Muscle of leg (tissue), 11 donors: ENCODE results near the gene MAML3. TPM values are rescaled to one million over a fixed set of nuclear protein-coding genes. Genes with fewer than 3 reads are reported as not detected.
A peak's percentile ranks its signal among the peaks of the same experiment; 100 is the strongest.
"Not testable (repeated sequence)": the region's sequence is repeated elsewhere in the genome, so short reads cannot be mapped to it uniquely, and the experiment has no call there.

Experiments
- DNase-seq: peaks from one replicate; pipeline ENCODE4 v3.0.0; 2013
- H3K27ac ChIP-seq: one replicate; pipeline ENCODE4 v1.5.1; 2013; ENCODE audit warnings: mild to moderate bottlenecking, low read length, control low read depth
- H3K27me3 ChIP-seq: one replicate; pipeline ENCODE4 v1.6.1; 2013; ENCODE audit warnings: low read length; ENCODE audit not compliant: control insufficient read depth, insufficient read depth
- H3K36me3 ChIP-seq: one replicate; pipeline ENCODE4 v1.6.1; 2013; ENCODE audit warnings: low read length; ENCODE audit not compliant: control insufficient read depth, insufficient read depth
- H3K4me1 ChIP-seq: one replicate; pipeline ENCODE4 v1.6.1; 2013; ENCODE audit warnings: low read length; ENCODE audit not compliant: control insufficient read depth, insufficient read depth
- H3K4me3 ChIP-seq: one replicate; pipeline ENCODE4 v1.5.1; 2013; ENCODE audit warnings: low read length, control low read depth
- H3K9me3 ChIP-seq: replicated peaks from 2 replicates; pipeline ENCODE4 v1.6.1; 2013; ENCODE audit warnings: low read depth, low read length; ENCODE audit not compliant: control insufficient read depth
- WGBS: methylation state at CpG from one replicate; pipeline ENCODE4 v1.1.5; 2013; ENCODE audit warnings: missing lambda C conversion rate; ENCODE audit not compliant: insufficient coverage; 5-methylcytosine and 5-hydroxymethylcytosine counted together
- polyA plus RNA-seq, 8 donors: library from polyadenylated mRNA; unstranded; fragments of 120-200 nt; gene quantifications; one replicate each; pipeline versions ENCODE4 v1.2.1 to v1.2.3, GENCODE V29; 2013; ENCODE audit warnings: inconsistent platforms in 1 of 8, low replicate concordance in 1 of 8; ENCODE audit not compliant: insufficient read length in 8 of 8, insufficient read depth in 1 of 8
- total RNA-seq: library from RNA; stranded (reverse); fragments of 120-200 nt; gene quantifications from one replicate; pipeline ENCODE4 v1.2.4, GENCODE V29; 2013

Gene MAML3
- total and polyA plus RNA-seq, 9 donors, result 3.0 to 5.5 (median 5.0) TPM

DNA sequence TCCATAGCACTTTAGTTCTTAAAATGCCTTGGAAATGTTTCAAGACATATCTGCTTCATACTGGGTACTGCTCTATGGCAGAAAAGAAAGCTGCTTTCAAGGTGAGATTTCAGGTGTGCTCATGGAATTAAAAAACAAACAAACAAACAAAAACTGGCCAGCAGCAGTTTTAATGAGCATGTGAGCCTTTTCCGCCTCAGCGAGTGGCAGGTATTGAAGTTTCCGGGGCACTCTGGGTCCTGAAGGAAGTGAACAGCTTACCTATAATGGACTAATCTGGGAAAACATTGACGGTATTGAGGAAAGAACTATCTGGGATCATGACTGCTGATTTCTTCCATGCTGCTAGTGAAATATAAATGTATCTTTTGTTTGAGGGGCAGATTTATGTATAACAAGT is 194.6 kb downstream of the MAML3 start:
- Histone ChIP-seq H3K4me1 (peaks cover 4% of the 10 kb centered on the region), H3K27ac (no peak overlapping the region), H3K27me3 (no peaks in the 10 kb centered on the region), H3K9me3 (no peaks in the 10 kb centered on the region), H3K36me3 (no peaks in the 10 kb centered on the region), H3K4me3 (no peak overlapping the region)
- WGBS, result no CpG with 5 or more reads among the region's 4 CpGs
- DNase-seq, result no peak

DNA sequence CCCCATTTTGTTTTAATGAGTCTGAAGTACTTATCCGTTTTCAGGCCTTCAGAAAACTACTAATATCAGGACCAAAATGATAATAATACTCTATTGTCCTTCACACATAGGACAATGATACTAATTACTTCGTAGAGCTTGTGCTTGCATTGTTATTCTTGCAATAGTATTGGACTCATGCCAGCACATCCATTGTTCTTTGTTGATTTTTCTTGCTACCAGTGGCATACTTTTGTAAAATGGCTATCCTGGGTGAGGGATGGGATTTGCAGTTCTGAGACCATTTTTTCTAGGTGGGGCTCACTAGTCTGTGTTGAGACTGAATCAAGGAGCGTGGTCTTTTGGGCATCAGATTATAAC is 195.3 kb downstream of the MAML3 start:
- no CpG with 5 or more reads among the region's 3 CpGs for WGBS

DNA sequence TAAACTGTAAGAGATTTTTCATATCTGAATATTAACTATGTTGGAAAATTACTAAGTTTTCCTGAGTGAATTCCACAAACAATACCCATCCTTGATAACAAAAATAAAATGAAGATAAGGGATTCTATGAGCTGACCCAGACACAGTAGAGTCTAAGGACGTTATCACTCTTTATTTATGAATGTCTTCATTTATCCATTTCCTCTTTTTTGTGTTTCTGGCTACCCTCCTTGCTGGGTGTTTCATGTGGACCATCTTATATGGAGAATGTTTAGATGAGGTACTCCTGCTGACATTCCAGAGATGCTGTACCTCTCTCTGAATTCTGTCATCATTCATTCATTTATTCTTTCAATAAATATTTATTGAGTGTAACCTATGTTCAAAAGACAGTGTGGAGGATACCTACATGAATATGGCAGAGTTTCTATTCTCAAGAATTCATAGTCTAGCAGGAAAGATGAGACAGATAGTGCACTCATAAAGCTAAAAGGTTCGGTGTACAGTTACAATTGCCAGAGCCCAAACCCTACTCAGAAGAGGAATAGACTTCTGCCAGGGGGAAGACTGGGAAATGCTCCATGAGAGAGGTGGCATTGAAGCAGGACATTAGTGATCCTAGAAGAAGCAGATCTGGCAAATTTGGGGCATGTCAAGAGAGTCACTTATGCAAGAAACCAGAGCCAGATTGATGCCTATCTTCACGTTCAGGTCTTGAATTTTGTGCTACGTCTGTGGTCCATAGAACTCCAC is 195.8 kb downstream of the MAML3 start:
- whole genome bisulfite sequencing, result no CpG with 5 or more reads among the region's 4 CpGs
- Histone ChIP-seq H3K27ac (no peak overlapping the region), H3K36me3 (no peaks in the 10 kb centered on the region), H3K4me3 (no peak overlapping the region), H3K27me3 (no peaks in the 10 kb centered on the region), H3K9me3 (no peaks in the 10 kb centered on the region), H3K4me1 (peaks cover 4% of the 10 kb centered on the region)
- DNase-seq, result no peak

More for the DNA sequence above, 195.3 kb downstream of the MAML3 start:
- Histone ChIP-seq H3K27ac (no peak overlapping the region), H3K9me3 (no peaks in the 10 kb centered on the region), H3K4me3 (no peak overlapping the region), H3K36me3 (no peaks in the 10 kb centered on the region), H3K4me1 (peaks cover 4% of the 10 kb centered on the region), H3K27me3 (no peaks in the 10 kb centered on the region)
- DNase-seq, result no peak

DNA sequence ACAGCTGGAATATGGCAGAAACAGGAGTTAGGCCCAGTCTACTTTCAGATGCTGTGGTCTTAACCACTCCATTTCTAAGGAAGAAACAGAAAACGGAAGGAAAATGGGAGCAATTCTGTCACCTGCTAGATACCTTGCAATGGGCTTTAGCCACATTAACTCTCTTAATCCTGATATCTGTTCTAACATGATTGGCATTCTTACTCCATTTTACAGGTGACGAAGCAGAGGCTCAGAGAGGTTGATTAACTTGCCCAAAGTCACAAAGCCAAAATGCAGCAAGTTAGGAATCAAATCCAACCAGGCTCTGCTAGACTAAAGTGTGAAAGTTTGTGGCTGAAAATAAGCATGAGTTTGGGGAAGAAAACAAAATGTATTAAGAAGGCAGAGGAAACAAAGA is 196.9 kb downstream of the MAML3 start:
- DNase-seq, result no peak
- no peaks in the 10 kb centered on the region for H3K27me3 ChIP-seq
- 100% methylated on average over 1 of the region's 2 CpGs for WGBS
- no peaks in the 10 kb centered on the region for H3K9me3 ChIP-seq
- no peak overlapping the region for H3K4me3 ChIP-seq
- H3K4me1 ChIP-seq, result peaks cover 4% of the 10 kb centered on the region
- H3K27ac ChIP-seq, result no peak overlapping the region
- no peaks in the 10 kb centered on the region for H3K36me3 ChIP-seq

DNA sequence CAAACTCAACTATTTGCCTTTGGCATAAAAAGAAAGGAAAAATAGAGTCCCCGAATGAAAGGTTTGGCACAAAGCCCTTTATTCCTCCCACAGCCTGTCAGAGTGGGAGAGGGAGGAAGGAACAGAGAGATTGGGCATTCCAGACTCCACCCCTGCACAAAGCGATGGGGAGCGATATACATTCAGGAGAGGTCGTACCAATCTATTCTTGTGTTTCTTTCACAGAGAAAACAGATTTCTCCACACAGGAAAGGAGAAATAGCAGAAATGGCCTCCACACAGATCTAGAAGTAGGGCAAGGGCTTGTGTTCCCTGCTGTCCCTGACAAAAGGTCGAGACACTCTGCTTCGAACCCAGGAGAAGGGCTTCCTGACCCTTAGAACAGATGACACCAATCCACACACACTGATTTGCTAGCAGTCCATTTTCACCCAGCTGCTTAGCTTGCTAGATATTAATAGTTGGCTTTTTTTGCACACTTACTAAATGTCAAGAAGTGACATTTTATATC is 197.4 kb downstream of the MAML3 start:
- H3K9me3 ChIP-seq, result no peaks in the 10 kb centered on the region
- peak; percentile 62 for DNase-seq
- no CpG with 5 or more reads among the region's 6 CpGs for WGBS
- H3K27ac ChIP-seq, result no peak overlapping the region
- peaks cover 4% of the 10 kb centered on the region for H3K4me1 ChIP-seq
- H3K27me3 ChIP-seq, result no peaks in the 10 kb centered on the region
- H3K36me3 ChIP-seq, result no peaks in the 10 kb centered on the region
- H3K4me3 ChIP-seq, result no peak overlapping the region

DNA sequence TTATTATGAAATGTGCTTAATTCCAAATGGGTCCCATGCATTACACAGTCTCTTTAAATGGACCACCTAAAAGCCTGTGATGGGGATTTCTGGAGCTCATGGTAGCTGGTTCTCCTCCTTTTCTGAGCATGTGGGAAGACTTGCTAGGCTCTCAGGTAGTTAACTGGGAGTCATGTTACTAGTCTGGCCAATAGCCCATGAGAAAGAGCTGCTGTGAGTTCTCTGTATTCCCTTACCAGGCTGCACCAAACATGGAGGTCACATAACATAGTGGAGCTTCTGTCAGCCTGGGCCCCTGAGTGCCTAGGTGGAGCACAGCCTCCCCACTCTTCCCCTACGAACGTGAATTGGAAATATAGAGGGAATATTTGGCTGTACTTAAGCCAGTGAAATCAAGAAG is 198.4 kb downstream of the MAML3 start:
- Histone ChIP-seq H3K9me3 (no peaks in the 10 kb centered on the region), H3K27me3 (no peaks in the 10 kb centered on the region), H3K4me1 (peaks cover 4% of the 10 kb centered on the region), H3K36me3 (no peaks in the 10 kb centered on the region), H3K4me3 (no peak overlapping the region), H3K27ac (no peak overlapping the region)
- no peak for DNase-seq
- WGBS, result no CpG with 5 or more reads among the region's 2 CpGs

DNA sequence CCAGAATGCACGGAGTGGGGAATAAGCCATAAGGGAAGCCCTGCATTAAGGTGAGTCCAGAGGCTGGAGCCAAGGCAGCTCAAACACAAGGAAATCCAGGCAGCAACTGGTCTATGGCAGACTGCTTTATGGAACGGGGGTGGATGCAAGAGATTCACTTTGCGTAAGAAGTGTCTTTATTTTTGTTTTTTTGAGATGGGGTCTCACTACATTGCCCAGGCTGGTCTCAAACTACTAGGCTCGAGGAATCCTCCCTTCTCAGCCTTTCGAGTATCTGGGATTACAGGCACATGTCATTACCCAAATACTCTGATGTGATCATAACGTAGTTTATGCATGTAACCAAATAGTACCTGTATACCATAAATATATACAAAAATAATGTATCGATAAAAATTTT is 199.5 kb downstream of the MAML3 start:
- Histone ChIP-seq H3K9me3 (no peaks in the 10 kb centered on the region), H3K36me3 (no peaks in the 10 kb centered on the region), H3K27ac (no peak overlapping the region), H3K4me1 (peaks cover 4% of the 10 kb centered on the region), H3K4me3 (no peak overlapping the region), H3K27me3 (no peaks in the 10 kb centered on the region)
- no peak for DNase-seq
- 80% methylated on average over 1 of the region's 7 CpGs for WGBS

DNA sequence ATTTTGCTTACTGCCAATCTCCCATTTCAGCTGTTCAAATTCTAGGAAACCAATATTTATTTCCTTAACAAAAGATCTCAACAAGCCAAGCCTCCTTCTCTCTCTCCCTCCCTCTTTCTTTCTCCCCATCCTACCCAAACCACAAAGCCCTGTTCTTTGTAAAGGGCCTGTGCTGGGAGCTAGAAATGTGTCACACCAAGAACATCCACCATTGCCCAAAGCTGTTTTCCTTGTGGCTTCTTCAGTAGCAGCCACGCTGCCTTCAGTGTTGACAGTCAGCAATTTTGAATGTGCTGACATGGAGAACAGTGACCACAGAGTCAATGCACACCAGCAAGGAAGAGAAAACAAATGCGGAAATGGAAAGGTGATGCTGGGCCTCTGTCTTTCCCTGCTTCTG is 203.0 kb downstream of the MAML3 start:
- Histone ChIP-seq H3K4me1 (no peaks in the 10 kb centered on the region), H3K36me3 (no peaks in the 10 kb centered on the region), H3K9me3 (no peaks in the 10 kb centered on the region), H3K27me3 (no peaks in the 10 kb centered on the region), H3K27ac (no peak overlapping the region), H3K4me3 (no peak overlapping the region)
- WGBS, result 100% methylated on average over 1 of the region's 2 CpGs
- DNase-seq, result peak; percentile 37

DNA sequence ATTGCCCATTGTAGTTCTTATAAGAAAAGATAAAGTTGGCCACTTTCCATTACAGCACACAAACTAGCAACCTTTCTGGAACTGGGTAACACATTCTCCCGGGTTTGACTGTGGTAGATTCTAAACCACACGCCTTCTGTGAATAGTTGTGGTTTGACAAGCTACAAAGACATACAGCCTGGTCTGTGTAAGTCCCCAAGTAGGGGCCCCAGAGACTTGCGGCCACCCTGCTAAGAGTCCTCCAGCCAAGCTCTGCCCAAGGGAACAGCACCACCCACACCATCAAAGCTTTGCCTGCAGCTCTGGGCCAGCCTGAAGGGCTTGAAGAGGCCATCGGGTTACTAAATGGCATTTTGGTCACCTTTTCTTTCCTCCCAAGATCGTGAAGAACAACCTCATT is 203.4 kb downstream of the MAML3 start:
- WGBS, result 82% methylated on average over 3 of the region's 5 CpGs
- no peak overlapping the region for H3K27ac ChIP-seq

DNA sequence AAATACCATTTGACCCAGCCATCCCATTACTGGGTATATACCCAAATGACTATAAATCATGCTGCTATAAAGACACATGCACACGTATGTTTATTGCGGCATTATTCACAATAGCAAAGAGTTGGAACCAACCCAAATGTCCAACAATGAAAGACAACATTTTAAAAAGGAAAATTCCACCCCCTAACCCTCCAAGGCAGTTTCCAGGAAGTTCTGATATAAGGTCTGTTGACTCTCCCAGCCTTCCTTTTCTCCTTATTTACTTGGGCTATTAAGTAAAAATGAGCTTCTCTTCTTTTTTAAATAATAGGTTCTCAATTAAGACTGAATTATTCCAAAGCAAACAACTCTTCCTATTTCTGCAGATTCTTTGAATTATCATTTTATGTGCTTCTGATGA is 209.1 kb downstream of the MAML3 start:
- not testable (repeated sequence) for H3K36me3 ChIP-seq, DNase-seq
- WGBS, result no CpG with 5 or more reads among the region's 2 CpGs

More for the DNA sequence above, 203.4 kb downstream of the MAML3 start:
- no peak overlapping the region for H3K4me3 ChIP-seq
- H3K4me1 ChIP-seq, result no peaks in the 10 kb centered on the region
- no peaks in the 10 kb centered on the region for H3K36me3 ChIP-seq
- H3K9me3 ChIP-seq, result no peaks in the 10 kb centered on the region
- no peaks in the 10 kb centered on the region for H3K27me3 ChIP-seq
- no peak for DNase-seq

DNA sequence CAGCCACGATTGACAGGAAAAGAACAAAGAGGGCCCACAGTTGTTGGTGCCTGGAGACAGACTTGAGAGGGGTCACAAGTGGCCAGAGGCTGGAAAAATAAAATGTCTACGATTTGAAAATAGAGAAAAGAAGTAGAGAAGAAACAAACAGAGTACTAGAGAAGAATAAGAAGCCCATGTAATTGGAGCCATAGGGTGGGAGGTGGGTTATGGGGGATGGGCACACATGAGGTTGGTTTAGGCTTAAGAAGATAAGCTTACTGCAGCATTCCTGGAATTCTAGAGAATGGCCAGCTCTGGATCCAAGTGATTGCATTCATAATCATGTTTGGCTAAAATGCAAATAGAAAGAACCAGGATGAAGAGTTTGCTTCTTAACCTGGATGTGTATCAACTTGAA is 210.7 kb downstream of the MAML3 start:
- WGBS, result 36% methylated on average over 1 of the region's 2 CpGs
- Histone ChIP-seq H3K27ac (no peak overlapping the region), H3K4me1 (no peaks in the 10 kb centered on the region)

More for the DNA sequence above, 209.1 kb downstream of the MAML3 start:
- H3K4me1 ChIP-seq, H3K9me3 ChIP-seq, H3K4me3 ChIP-seq, H3K27ac ChIP-seq, H3K27me3 ChIP-seq: not testable (repeated sequence)

More for the DNA sequence above, 210.7 kb downstream of the MAML3 start:
- no peaks in the 10 kb centered on the region for H3K9me3 ChIP-seq
- H3K4me3 ChIP-seq, result no peak overlapping the region
- H3K27me3 ChIP-seq, result no peaks in the 10 kb centered on the region
- H3K36me3 ChIP-seq, result no peaks in the 10 kb centered on the region
- no peak for DNase-seq
